Iris pigment epithelial cell (primary cell): ENCODE results near the gene GMDS.
A peak's percentile ranks its signal among the peaks of the same experiment; 100 is the strongest.

Source experiments
- DNase-seq: peaks from one replicate; pipeline ENCODE4 v3.0.0-alpha.2; 2011; ENCODE audit warnings: low read depth

Gene GMDS

GRCh38 chr6:2240961-2241360 is 4.4 kb downstream of the GMDS start:
- DNase-seq: no peak

DNA sequence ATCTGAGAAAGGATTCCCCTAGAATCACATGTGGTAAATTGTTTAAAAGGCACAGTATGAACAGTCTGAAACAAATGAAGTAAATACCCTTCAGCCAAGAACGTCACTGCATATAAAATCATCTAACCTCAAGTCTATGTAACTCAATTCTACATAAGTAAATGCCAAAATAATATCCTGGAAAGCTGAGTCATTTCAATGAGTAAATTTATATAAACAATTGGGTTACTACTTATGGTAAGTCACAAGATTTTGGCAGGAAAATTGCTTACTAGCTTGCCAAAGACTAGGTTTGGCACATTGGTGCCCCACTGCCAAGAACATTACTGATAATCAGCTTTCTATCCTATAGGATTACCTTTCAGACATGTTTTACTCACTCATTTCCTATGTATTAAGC is 8.4 kb downstream of the GMDS start:
- DNase-seq: peak; percentile 95

- no peak for DNase-seq
Observed at GRCh38 chr6:2235777-2236495, 9.5 kb downstream of the GMDS start.

GRCh38 chr6:2232445-2232844 is 13.0 kb downstream of the GMDS start:
- DNase-seq: no peak

- DNase-seq: peak; percentile 56
Observed at GRCh38 chr6:2231438-2231837, 14.0 kb downstream of the GMDS start.

GRCh38 chr6:2230659-2231277 is 14.6 kb downstream of the GMDS start:
- DNase-seq: no peak

GRCh38 chr6:2229742-2230141 is 15.7 kb downstream of the GMDS start:
- no peak for DNase-seq

DNA sequence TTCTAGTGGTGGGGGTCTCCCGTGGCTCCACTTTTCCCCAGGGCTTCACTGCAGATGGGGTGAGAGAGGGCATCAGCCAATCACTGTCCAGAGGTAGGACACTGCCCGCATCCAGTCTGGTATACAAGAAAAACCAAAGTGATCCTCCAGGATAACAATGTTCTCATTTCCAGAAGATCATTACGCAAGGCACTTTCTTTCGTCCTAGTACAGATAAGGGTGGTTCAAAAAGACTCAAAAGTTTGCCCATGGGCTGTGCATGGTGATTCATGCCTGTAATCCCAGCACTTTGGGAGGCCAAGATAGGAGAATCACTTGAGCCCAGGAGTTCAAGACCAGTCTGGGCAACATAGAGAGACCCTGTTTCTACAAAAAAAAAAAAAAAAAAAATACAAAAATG is 16.4 kb downstream of the GMDS start:
- DNase-seq: peak; percentile 63

- DNase-seq: no peak
Observed at GRCh38 chr6:2228392-2228791, 17.0 kb downstream of the GMDS start.

GRCh38 chr6:2226775-2227174 is 18.6 kb downstream of the GMDS start:
- DNase-seq: no peak

GRCh38 chr6:2225422-2226392 is 19.7 kb downstream of the GMDS start:
- DNase-seq: no peak

DNA sequence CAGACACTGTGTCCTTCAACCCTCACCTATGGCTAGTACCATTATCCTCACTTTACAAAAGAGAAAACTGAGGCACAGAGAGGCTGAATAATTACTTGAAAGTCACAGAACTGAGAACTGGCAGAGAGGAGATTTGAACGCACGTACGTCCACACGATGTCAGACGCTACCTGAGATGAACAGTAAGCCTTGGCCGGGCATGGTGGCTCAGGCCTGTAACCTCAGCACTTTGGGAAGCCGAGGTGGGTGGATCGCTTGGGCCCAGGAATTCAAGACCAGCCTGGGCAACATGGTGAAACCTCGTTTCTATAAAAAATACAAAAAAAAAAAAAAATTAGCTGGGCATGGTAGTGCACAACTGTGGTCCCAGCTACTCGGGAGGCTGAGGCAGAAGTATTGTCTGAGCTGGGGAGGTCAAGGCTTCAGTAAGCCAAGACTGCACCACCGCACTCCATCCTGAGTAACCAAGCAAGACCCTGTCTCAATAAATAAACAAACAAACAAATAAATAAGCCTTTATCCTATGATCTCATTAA is 20.5 kb downstream of the GMDS start:
- no peak for DNase-seq

DNA sequence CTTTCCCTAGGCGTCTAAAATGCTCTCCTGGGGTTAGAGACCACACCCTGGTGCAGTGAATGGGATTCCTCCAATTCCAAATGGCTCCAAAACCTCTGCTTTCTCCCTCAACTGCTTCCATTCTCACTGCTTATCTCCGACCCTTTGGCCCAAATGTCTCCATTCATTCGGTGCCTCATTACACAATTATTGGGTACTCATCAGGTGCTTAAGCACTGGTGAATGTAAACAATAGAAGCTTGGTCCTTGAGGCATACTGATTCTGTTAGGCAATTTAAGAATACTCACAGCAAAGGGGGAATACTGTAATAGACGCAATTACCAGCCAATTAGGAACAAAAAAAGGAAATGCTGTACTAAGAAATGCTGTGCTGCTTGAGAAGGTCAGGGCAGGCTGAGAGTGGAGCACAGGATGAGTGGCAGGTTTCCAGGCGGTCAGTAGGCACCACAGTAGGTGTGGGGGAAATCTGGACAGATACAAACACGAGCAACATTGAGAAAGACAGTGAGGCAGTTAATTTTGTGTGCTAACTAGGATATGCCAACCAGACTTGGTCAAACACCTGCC is 23.0 kb downstream of the GMDS start:
- DNase-seq: no peak

GRCh38 chr6:2221726-2222274 is 23.6 kb downstream of the GMDS start:
- DNase-seq: no peak

GRCh38 chr6:2220154-2220553 is 25.3 kb downstream of the GMDS start:
- no peak for DNase-seq

DNA sequence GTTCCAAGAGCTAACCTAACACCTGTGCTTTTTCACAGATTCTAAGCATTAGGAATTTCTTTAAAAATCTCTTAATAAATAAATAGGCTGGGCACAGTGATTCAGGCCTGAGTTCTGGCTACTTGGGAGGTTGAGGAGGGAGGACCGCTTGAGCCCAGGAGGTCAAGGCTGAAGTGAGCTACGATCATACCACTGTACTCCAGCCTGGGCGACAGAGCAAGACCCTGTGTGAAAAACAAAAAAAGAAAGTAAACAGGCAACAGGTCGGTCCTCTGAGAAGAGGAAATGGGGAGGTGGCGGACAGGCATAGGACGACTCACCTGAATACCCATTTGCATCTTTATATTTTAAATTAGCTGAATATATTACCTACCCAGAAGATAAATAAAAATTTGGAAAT is 26.5 kb downstream of the GMDS start:
- DNase-seq: no peak

DNA sequence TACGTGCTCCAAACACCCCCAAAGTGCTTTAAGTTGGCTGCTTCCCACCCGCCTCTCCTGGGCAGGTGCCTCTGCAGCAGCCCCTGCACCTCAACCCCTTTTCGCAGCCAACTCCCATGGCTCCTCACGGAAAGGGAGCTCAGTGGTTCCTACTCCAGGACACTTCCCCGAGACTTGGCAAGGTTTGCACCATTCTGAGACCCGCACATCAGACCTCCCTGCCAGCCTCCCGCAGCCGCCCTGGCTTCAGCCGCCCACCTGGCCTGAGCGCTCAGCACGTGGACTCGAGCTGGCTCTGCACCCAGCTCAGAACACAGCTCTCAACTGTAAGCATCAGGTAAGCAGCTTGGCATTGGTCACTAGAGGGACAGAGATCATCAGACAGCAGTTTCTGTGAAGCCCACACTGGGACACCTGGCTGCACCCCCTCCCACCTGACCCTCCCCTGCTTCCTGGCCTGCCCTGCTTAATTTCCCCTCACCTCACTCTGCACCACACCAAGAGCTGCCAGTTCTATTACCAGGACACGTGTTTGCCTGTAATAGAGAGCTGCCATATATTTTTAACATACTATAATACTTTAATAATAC is 28.5 kb downstream of the GMDS start:
- DNase-seq: no peak

DNA sequence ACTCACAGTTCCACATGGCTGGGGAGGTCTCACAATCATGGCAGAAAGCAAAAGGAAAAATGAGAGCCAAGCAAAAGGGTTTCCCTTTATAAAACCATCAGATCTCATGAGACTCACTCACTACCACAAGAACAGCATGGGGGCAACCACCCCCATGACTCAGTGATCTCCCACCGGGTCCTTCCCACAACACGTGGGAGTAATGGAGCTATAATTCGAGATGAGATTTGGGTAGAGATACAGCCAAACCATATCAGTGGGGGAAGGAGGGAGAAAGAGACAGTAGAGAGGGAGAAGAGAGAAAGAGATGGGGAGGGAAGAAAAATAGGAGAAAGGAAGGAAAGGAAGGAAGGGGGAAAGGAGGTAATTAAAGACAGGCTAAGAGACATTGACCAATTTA is 30.1 kb downstream of the GMDS start:
- DNase-seq: peak; percentile 24

DNA sequence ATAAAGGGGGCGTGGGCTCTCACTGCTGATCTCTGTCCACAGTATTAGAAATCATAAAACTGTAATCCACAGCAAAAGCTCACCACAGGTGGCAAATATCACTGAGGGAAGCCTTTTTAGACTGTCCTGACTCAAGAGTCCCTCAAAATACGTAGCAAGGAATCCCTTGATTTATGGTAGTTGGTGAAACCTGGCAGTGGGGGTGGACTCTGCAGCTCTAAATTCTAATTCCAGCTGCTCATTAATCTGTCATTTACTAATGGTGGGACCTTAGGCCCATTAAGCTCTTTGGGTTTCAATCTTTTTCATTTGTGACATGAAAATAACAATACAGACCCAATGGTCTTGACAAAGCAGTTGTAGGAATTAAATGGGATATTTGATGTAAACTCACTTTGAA is 32.3 kb downstream of the GMDS start:
- DNase-seq: no peak

GRCh38 chr6:2209226-2209809 is 36.1 kb downstream of the GMDS start:
- peak; percentile 46 for DNase-seq

DNA sequence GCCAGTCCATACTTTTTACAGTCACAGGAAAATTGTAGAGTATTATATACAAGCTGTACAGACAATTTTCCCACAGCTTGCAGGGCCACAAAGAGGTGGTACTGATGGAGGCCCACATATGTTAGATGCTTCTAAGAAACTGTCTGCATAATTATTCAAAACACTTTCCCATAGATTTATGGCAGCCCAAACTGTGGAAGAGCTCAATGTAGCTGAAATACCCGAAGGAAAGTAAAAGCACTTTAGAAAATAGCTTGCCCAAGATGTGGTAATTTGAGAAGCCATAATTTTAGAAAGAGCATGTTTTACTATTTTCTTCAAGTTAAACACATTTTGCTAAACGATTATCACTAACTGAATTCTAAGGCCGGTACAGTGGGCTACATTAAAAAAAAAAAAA is 36.9 kb downstream of the GMDS start:
- DNase-seq: no peak
